HCT116 (cell line): ENCODE data around the gene RBM12. TPM values are rescaled to one million over a fixed set of nuclear protein-coding genes. Genes with fewer than 3 reads are reported as not detected.
"Not testable (repeated sequence)": the region's sequence is repeated elsewhere in the genome, so short reads cannot be mapped to it uniquely, and the experiment has no call there.

Experiments
- ATAC-seq: fragments of 200-7000 bp; cut with Tn5 transposase; 2 replicates; pipeline ENCODE4 v1.9.1; 2020; ENCODE audit warnings: mild to moderate bottlenecking, moderate library complexity
- BruUV-seq: library from RNA; stranded (reverse); fragments of 400-500 nt; replicated peaks from 2 replicates; lab custom pipeline; 2021; lab: Mats Ljungman, UMichigan
- CTCF ChIA-PET: fragments of 300-600 bp; sonication (Branson Sonifier 250); formaldehyde crosslinking; loops from one replicate; lab custom pipeline; 2021; ENCODE audit warnings: antibody characterized with exemption; lab: Charles Lee
- POLR2A ChIA-PET: fragments of 300-600, 350-600 bp; sonication (Branson Sonifier 250); formaldehyde crosslinking; loops from one replicate; lab custom pipeline; 2021; ENCODE audit warnings: antibody characterized with exemption; lab: Charles Lee
- RAD21 ChIA-PET, 2 experiments: fragments of 300-600 bp; sonication (Branson Sonifier 250); formaldehyde crosslinking; loops; one replicate each; lab custom pipeline; 2023; ENCODE audit warnings: low total read pairs in 2 of 2; ENCODE audit not compliant: uncharacterized antibody in 2 of 2, unreplicated experiment in 2 of 2, low non-redundant PET in 1 of 2; lab: Charles Lee
- DNase-seq: peaks from one replicate; pipeline ENCODE4 v3.0.0-alpha.2; 2010; ENCODE audit warnings: low read depth, low spot score
- H2AFZ ChIP-seq: fragments of 200-600 bp; shearing (Covaris generic), sonication (generic); 2 replicates; pipeline ENCODE4 v1.6.1; 2017; ENCODE audit warnings: low read depth, mixed run types, mixed read lengths, antibody characterized with exemption, low read length; ENCODE audit not compliant: poor library complexity, severe bottlenecking
- H3K27ac ChIP-seq: 2 replicates; pipeline ENCODE4 v1.5.1; 2012; ENCODE audit warnings: low read depth, low read length
- H3K27me3 ChIP-seq: fragments of 200-600 bp; sonication (generic); 2 replicates; pipeline ENCODE4 v1.6.1; 2016; ENCODE audit warnings: mixed run types, low read length, mixed read lengths; ENCODE audit not compliant: insufficient read depth
- H3K36me3 ChIP-seq, 2 experiments: fragments of 200-500 bp in 1 of 2; fragments of 200-600 bp in 1 of 2; sonication (Bioruptor generic) in 1 of 2; sonication (generic) in 1 of 2; 2 replicates each; pipeline versions ENCODE4 v1.5.1 to v1.6.1; 2014 to 2016; ENCODE audit warnings: low read length in 2 of 2, inconsistent platforms in 1 of 2, mixed read lengths in 1 of 2, mixed run types in 1 of 2; ENCODE audit not compliant: insufficient read depth in 2 of 2, control insufficient read depth in 1 of 2
- H3K4me1 ChIP-seq, 2 experiments: fragments of 200-600 bp in 1 of 2; sonication (generic) in 1 of 2; 2 replicates each; pipeline versions ENCODE4 v1.5.1 to v1.6.1; 2012 to 2017; ENCODE audit warnings: low read length in 2 of 2, inconsistent platforms in 1 of 2, mild to moderate bottlenecking in 1 of 2, mixed read lengths in 1 of 2, mixed run types in 1 of 2, moderate library complexity in 1 of 2; ENCODE audit not compliant: insufficient read depth in 2 of 2, control insufficient read depth in 1 of 2
- H3K4me2 ChIP-seq: fragments of 200-600 bp; sonication (generic); 2 replicates; pipeline ENCODE4 v1.6.1; 2017; ENCODE audit warnings: mixed run types, low read length, mixed read lengths
- H3K4me3 ChIP-seq, 2 experiments: fragments of 200-600 bp in 1 of 2; sonication (generic) in 1 of 2; replicated peaks in 1 of 2; 2 replicates each; pipeline ENCODE4 v1.5.1; 2011 to 2016; ENCODE audit warnings: low read length in 2 of 2, control low read depth in 1 of 2, low read depth in 1 of 2, mild to moderate bottlenecking in 1 of 2, mixed read lengths in 1 of 2, mixed run types in 1 of 2
- H3K79me2 ChIP-seq: fragments of 200-600 bp; sonication (generic); 2 replicates; pipeline ENCODE4 v1.6.1; 2017; ENCODE audit warnings: mild to moderate bottlenecking, mixed run types, low read length, moderate library complexity, mixed read lengths; ENCODE audit not compliant: insufficient read depth
- H3K9ac ChIP-seq: fragments of 200-600 bp; sonication (generic); 2 replicates; pipeline ENCODE4 v1.6.1; 2016; ENCODE audit warnings: low read length, mixed read lengths
- H3K9me2 ChIP-seq: fragments of 200-600 bp; sonication (generic), shearing (Covaris generic); 2 replicates; pipeline ENCODE4 v1.6.1; 2017; ENCODE audit warnings: mixed run types, mild to moderate bottlenecking, moderate library complexity; ENCODE audit not compliant: insufficient read depth
- H3K9me3 ChIP-seq, 2 experiments: fragments of 200-500 bp in 1 of 2; fragments of 200-600 bp in 1 of 2; sonication (Bioruptor generic) in 1 of 2; sonication (generic) in 1 of 2; 2 replicates each; pipeline ENCODE4 v1.6.1; 2014 to 2017; ENCODE audit warnings: low read length in 2 of 2, mixed read lengths in 2 of 2, inconsistent platforms in 1 of 2, low read depth in 1 of 2, mild to moderate bottlenecking in 1 of 2, mixed run types in 1 of 2, moderate library complexity in 1 of 2; ENCODE audit not compliant: control insufficient read depth in 1 of 2, insufficient read depth in 1 of 2
- H4K20me1 ChIP-seq: fragments of 200-600 bp; sonication (generic), shearing (Covaris generic); 2 replicates; pipeline ENCODE4 v1.6.1; 2017; ENCODE audit warnings: mixed run types, mild to moderate bottlenecking, moderate library complexity; ENCODE audit not compliant: insufficient read depth
- CTCF ChIP-seq, 3 experiments: fragments of 200-600 bp in 1 of 3; sonication (generic) in 1 of 3; IDR thresholded peaks in 2 of 3; conservative IDR thresholded peaks in 1 of 3; 2 replicates each; pipeline ENCODE4 v1.5.1; 2012 to 2017; ENCODE audit warnings: low read depth in 2 of 3, low read length in 2 of 3, antibody characterized with exemption in 1 of 3, borderline replicate concordance in 1 of 3, control low read depth in 1 of 3, mild to moderate bottlenecking in 1 of 3, mixed read lengths in 1 of 3, mixed run types in 1 of 3, moderate library complexity in 1 of 3; ENCODE audit not compliant: insufficient read depth in 1 of 3
- ELF1 ChIP-seq: IDR thresholded peaks from 2 replicates; pipeline ENCODE4 v1.6.1; 2012; ENCODE audit warnings: low read depth, borderline replicate concordance
- EZH2phosphoT487 ChIP-seq: fragments of 200-600 bp; IDR thresholded peaks from 2 replicates; pipeline ENCODE4 v1.6.1; 2018; ENCODE audit warnings: antibody characterized with exemption, borderline replicate concordance
- POLR2A ChIP-seq: IDR thresholded peaks from 2 replicates; pipeline ENCODE4 v1.7.0; 2011; ENCODE audit warnings: borderline replicate concordance; ENCODE audit not compliant: insufficient read depth, insufficient read length; ENCODE audit errors: extremely low read depth
- SIN3A ChIP-seq: IDR thresholded peaks from 2 replicates; pipeline ENCODE4 v1.6.1; 2012; ENCODE audit warnings: low read depth
- SRF ChIP-seq: IDR thresholded peaks from 2 replicates; pipeline ENCODE4 v1.6.1; 2012; ENCODE audit warnings: low read depth
- TCF7L2 ChIP-seq: IDR thresholded peaks from 2 replicates; pipeline ENCODE4 v1.7.0; 2011; ENCODE audit warnings: borderline replicate concordance, inconsistent platforms; ENCODE audit not compliant: insufficient read depth, insufficient read length; ENCODE audit errors: extremely low read depth
- ZNF274 ChIP-seq: fragments of 200-500 bp; sonication (Bioruptor generic); IDR thresholded peaks from 2 replicates; pipeline ENCODE4 v1.6.1; 2014; ENCODE audit warnings: mild to moderate bottlenecking, low read depth, low read length, inconsistent platforms
- intact Hi-C: fragments of 100-400 bp; cut with micrococcal nuclease; formaldehyde crosslinking; loops from 2 replicates; pipeline ENCODE4 v1.10.0; 2022
- total RNA-seq: library from RNA; stranded (reverse); gene quantifications from one replicate; pipeline ENCODE4 v1.2.1, GENCODE V29; 2021; ENCODE audit not compliant: unreplicated experiment
- TF ChIP-seq, protein P1 (sequence below): IDR thresholded peaks from 2 replicates; pipeline ENCODE4 v1.6.1; 2012; ENCODE audit warnings: low read depth
- TF ChIP-seq, protein P2 (sequence below): IDR thresholded peaks from 2 replicates; pipeline ENCODE4 v1.6.1; 2011; ENCODE audit warnings: mild to moderate bottlenecking, low read length, moderate library complexity; ENCODE audit not compliant: insufficient replicate concordance; ENCODE audit errors: extremely low read depth

Gene RBM12
- total RNA-seq, 1 experiment from 2014 or later = 110 TPM

- ChIA-PET CTCF (interaction anchor here (1.5 kb wide), 1 partner anchor 239 kb away, joined by 3 read pairs; no protein-coding TSS in a partner anchor), RAD21 (no interaction called here), POLR2A (no interaction called here)
- Histone ChIP-seq H3K4me1 (no peaks in the 10 kb centered on the region), H2AFZ (no peak overlapping the region), H3K9ac (no peak overlapping the region), H3K79me2 (peaks cover 93% of the 10 kb centered on the region), H3K27ac (no peak overlapping the region), H3K4me3 (no peak overlapping the region), H3K9me3 (no peaks in the 10 kb centered on the region), H3K27me3 (no peaks in the 10 kb centered on the region), H3K36me3 (peaks cover 78 to 88% of the 10 kb centered on the region in 2 experiments), H3K4me2 (no peak overlapping the region), H4K20me1 (peaks cover 65% of the 10 kb centered on the region), H3K9me2 (no peaks in the 10 kb centered on the region)
- TF ChIP-seq EZH2phosphoT487 = no peak
- TF ChIP-seq SRF = no peak
- TF ChIP-seq, protein P1, sequence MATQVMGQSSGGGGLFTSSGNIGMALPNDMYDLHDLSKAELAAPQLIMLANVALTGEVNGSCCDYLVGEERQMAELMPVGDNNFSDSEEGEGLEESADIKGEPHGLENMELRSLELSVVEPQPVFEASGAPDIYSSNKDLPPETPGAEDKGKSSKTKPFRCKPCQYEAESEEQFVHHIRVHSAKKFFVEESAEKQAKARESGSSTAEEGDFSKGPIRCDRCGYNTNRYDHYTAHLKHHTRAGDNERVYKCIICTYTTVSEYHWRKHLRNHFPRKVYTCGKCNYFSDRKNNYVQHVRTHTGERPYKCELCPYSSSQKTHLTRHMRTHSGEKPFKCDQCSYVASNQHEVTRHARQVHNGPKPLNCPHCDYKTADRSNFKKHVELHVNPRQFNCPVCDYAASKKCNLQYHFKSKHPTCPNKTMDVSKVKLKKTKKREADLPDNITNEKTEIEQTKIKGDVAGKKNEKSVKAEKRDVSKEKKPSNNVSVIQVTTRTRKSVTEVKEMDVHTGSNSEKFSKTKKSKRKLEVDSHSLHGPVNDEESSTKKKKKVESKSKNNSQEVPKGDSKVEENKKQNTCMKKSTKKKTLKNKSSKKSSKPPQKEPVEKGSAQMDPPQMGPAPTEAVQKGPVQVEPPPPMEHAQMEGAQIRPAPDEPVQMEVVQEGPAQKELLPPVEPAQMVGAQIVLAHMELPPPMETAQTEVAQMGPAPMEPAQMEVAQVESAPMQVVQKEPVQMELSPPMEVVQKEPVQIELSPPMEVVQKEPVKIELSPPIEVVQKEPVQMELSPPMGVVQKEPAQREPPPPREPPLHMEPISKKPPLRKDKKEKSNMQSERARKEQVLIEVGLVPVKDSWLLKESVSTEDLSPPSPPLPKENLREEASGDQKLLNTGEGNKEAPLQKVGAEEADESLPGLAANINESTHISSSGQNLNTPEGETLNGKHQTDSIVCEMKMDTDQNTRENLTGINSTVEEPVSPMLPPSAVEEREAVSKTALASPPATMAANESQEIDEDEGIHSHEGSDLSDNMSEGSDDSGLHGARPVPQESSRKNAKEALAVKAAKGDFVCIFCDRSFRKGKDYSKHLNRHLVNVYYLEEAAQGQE = no peak
- no peak for TF ChIP-seq POLR2A
- TF ChIP-seq SIN3A = no peak
- TF ChIP-seq TCF7L2 = no peak
- TF ChIP-seq, protein P2, sequence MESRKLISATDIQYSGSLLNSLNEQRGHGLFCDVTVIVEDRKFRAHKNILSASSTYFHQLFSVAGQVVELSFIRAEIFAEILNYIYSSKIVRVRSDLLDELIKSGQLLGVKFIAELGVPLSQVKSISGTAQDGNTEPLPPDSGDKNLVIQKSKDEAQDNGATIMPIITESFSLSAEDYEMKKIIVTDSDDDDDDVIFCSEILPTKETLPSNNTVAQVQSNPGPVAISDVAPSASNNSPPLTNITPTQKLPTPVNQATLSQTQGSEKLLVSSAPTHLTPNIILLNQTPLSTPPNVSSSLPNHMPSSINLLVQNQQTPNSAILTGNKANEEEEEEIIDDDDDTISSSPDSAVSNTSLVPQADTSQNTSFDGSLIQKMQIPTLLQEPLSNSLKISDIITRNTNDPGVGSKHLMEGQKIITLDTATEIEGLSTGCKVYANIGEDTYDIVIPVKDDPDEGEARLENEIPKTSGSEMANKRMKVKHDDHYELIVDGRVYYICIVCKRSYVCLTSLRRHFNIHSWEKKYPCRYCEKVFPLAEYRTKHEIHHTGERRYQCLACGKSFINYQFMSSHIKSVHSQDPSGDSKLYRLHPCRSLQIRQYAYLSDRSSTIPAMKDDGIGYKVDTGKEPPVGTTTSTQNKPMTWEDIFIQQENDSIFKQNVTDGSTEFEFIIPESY = no peak
- TF ChIP-seq ZNF274 = no peak
- no peak for TF ChIP-seq CTCF (IDR thresholded peaks at IDR 0.05 in 2 of 3, conservative IDR thresholded peaks at IDR 0.05 in 1 of 3; ENCODE audit: borderline replicate concordance in 1 of 3, insufficient read depth in 1 of 3, low read depth in 2 of 3, low read length in 2 of 3)
- TF ChIP-seq ELF1 = no peak
- intact Hi-C loops = no loop called here
- no TSS peak for BruUV-seq
- DNase-seq = no peak
- no peak for ATAC-seq
Observed at GRCh38 chr20:35708502-35708901, 43.8 kb upstream of the RBM12 start.

GRCh38 chr20:35706591-35707529, 42.2 kb upstream of the RBM12 start:
- H3K4me1 ChIP-seq, H3K9me2 ChIP-seq, H3K4me3 ChIP-seq, H3K27me3 ChIP-seq, H3K27ac ChIP-seq, ATAC-seq, RAD21 ChIA-PET, H2AFZ ChIP-seq, intact Hi-C loops, H3K4me2 ChIP-seq, BruUV-seq, H3K9me3 ChIP-seq, DNase-seq, H3K9ac ChIP-seq: not testable (repeated sequence)
- POLR2A ChIA-PET = interaction anchor here (1.1 kb wide), 1 partner anchor 36 kb away, joined by 4 read pairs; the partner anchor contains the start of gene RBM39
- peaks cover 89% of the 10 kb centered on the region for H3K79me2 ChIP-seq
- CTCF ChIA-PET = interaction anchor here (1.3 to 1.5 kb wide), 2 partner anchors 88 to 241 kb away, joined by 3 read pairs; no protein-coding TSS in a partner anchor
- H3K36me3 ChIP-seq = peaks cover 76 to 85% of the 10 kb centered on the region in 2 experiments
- H4K20me1 ChIP-seq = peaks cover 63% of the 10 kb centered on the region
